Measurements from ENCODE around the gene GRIN2B.

The GRIN2B gene

GRCh38 chr12:13981296-13981962 is at the start of gene GRIN2B:
Gene GRIN2B, minus strand, starts transcription at chr12:13981602. Its CDS starts 115,394 bp downstream, at chr12:13866208.
- peak; percentile 53 for DNase-seq (ENCODE audit: low spot score)

- DNase-seq (ENCODE audit: low spot score) = no peak
These were observed 45.1 kb upstream of the GRIN2B start for GRCh38 chr12:14026537-14026936.

- no peak for DNase-seq (ENCODE audit: low spot score)
These were observed 43.2 kb upstream of the GRIN2B start for GRCh38 chr12:14024591-14024990.

GRCh38 chr12:14018080-14018479 is 36.7 kb upstream of the GRIN2B start:
- no peak for DNase-seq (ENCODE audit: low spot score)

- no peak for DNase-seq (ENCODE audit: low spot score)
These were observed 29.6 kb upstream of the GRIN2B start for GRCh38 chr12:14010989-14011388.

GRCh38 chr12:14007639-14008038 is 26.2 kb upstream of the GRIN2B start:
- no peak for DNase-seq (ENCODE audit: low spot score)

GRCh38 chr12:13992585-13992984 is 11.2 kb upstream of the GRIN2B start:
- DNase-seq (ENCODE audit: low spot score) = no peak

- no peak for DNase-seq (ENCODE audit: low spot score)
These were observed 10.7 kb upstream of the GRIN2B start for GRCh38 chr12:13992106-13992505.

GRCh38 chr12:13986031-13986430 is 4.6 kb upstream of the GRIN2B start:
- DNase-seq (ENCODE audit: low spot score) = no peak

GRCh38 chr12:13981990-13982389 is 588 bp upstream of the GRIN2B start:
- peak; percentile 89 for DNase-seq (ENCODE audit: low spot score)

- peak; percentile 26 for DNase-seq (ENCODE audit: low spot score)
These were observed 685 bp downstream of the GRIN2B start for GRCh38 chr12:13980538-13981295.

- no peak for DNase-seq (ENCODE audit: low spot score)
These were observed 1.5 kb downstream of the GRIN2B start for GRCh38 chr12:13979772-13980378.

- no peak for DNase-seq (ENCODE audit: low spot score)
These were observed 2.5 kb downstream of the GRIN2B start for GRCh38 chr12:13978876-13979275.

- no peak for DNase-seq (ENCODE audit: low spot score)
These were observed 4.5 kb downstream of the GRIN2B start for GRCh38 chr12:13976880-13977279.

GRCh38 chr12:13976028-13976584 is 5.3 kb downstream of the GRIN2B start:
- no peak for DNase-seq (ENCODE audit: low spot score)

- DNase-seq (ENCODE audit: low spot score) = no peak
These were observed 7.4 kb downstream of the GRIN2B start for GRCh38 chr12:13973996-13974395.

- DNase-seq (ENCODE audit: low spot score) = no peak
These were observed 10.6 kb downstream of the GRIN2B start for GRCh38 chr12:13970803-13971202.

GRCh38 chr12:13968281-13968680 is 13.1 kb downstream of the GRIN2B start:
- no peak for DNase-seq (ENCODE audit: low spot score)

GRCh38 chr12:13964666-13965065 is 16.7 kb downstream of the GRIN2B start:
- peak; percentile 17 for DNase-seq (ENCODE audit: low spot score)

GRCh38 chr12:13962699-13963098 is 18.7 kb downstream of the GRIN2B start:
- peak; percentile 53 for DNase-seq (ENCODE audit: low spot score)

GRCh38 chr12:13961971-13962370 is 19.4 kb downstream of the GRIN2B start:
- DNase-seq (ENCODE audit: low spot score) = no peak

GRCh38 chr12:13959131-13959723 is 22.2 kb downstream of the GRIN2B start:
- DNase-seq (ENCODE audit: low spot score) = peak; percentile 27
